ENCODE measurements around the gene VPS13D.

VPS13D gene

GRCh38 chr1:12412439-12412838 is 182.6 kb downstream of the VPS13D start:
- TF ChIP-seq EZH2 (IDR thresholded peaks at IDR 0.05; ENCODE audit: borderline replicate concordance, low read depth, low read length, severe bottlenecking) (no peak), CTCF (IDR thresholded peaks at IDR 0.05; ENCODE audit: borderline replicate concordance, extremely low read depth, low read length, poor library complexity, severe bottlenecking) (no peak)
- no peak for ATAC-seq (ENCODE audit: insufficient read depth, low read depth)

GRCh38 chr1:12413664-12414410 is 184.0 kb downstream of the VPS13D start:
- H3K27me3 ChIP-seq (ENCODE audit: insufficient read depth, low read length, poor library complexity): no peaks in the 10 kb centered on the region
- TF ChIP-seq EZH2 (IDR thresholded peaks at IDR 0.05; ENCODE audit: borderline replicate concordance, low read depth, low read length, severe bottlenecking) (no peak), CTCF (IDR thresholded peaks at IDR 0.05; ENCODE audit: borderline replicate concordance, extremely low read depth, low read length, poor library complexity, severe bottlenecking) (no peak)
- H3K4me2 ChIP-seq (ENCODE audit: insufficient read depth, low read length): no peak overlapping the region
- no peak overlapping the region for H3K27ac ChIP-seq (ENCODE audit: low read length)
- no peaks in the 10 kb centered on the region for H3K4me1 ChIP-seq (ENCODE audit: insufficient read depth, low read length)
- DNase-seq (no peak), ATAC-seq (ENCODE audit: insufficient read depth, low read depth) (no peak)
- peaks cover 42% of the 10 kb centered on the region for H3K36me3 ChIP-seq (ENCODE audit: insufficient read depth, low read length)
- H3K4me3 ChIP-seq (ENCODE audit: low read depth in 1 of 2, low read length in 2 of 2): no peak overlapping the region
- no peak overlapping the region for H3K9ac ChIP-seq (ENCODE audit: low read depth, low read length)
- H4K20me1 ChIP-seq (ENCODE audit: insufficient read depth, low read length): no peaks in the 10 kb centered on the region
- no peak overlapping the region for H2AFZ ChIP-seq (ENCODE audit: low read depth, low read length)
- H3K9me3 ChIP-seq (ENCODE audit: insufficient read depth, low read length, severe bottlenecking): peaks cover 6% of the 10 kb centered on the region
- no peaks in the 10 kb centered on the region for H3K79me2 ChIP-seq (ENCODE audit: insufficient read depth, low read length)

More at GRCh38 chr1:12412439-12412838, 182.6 kb downstream of the VPS13D start:
- Histone ChIP-seq H3K4me3 (ENCODE audit: low read depth in 1 of 2, low read length in 2 of 2) (no peak overlapping the region), H3K27ac (ENCODE audit: low read length) (no peak overlapping the region), H3K9me3 (ENCODE audit: insufficient read depth, low read length, severe bottlenecking) (peaks cover 6% of the 10 kb centered on the region), H3K4me1 (ENCODE audit: insufficient read depth, low read length) (no peaks in the 10 kb centered on the region), H3K4me2 (ENCODE audit: insufficient read depth, low read length) (no peak overlapping the region), H3K27me3 (ENCODE audit: insufficient read depth, low read length, poor library complexity) (no peaks in the 10 kb centered on the region), H2AFZ (ENCODE audit: low read depth, low read length) (no peak overlapping the region), H3K9ac (ENCODE audit: low read depth, low read length) (no peak overlapping the region), H3K36me3 (ENCODE audit: insufficient read depth, low read length) (peaks cover 46% of the 10 kb centered on the region), H4K20me1 (ENCODE audit: insufficient read depth, low read length) (no peaks in the 10 kb centered on the region), H3K79me2 (ENCODE audit: insufficient read depth, low read length) (no peaks in the 10 kb centered on the region)
- DNase-seq: no peak

GRCh38 chr1:12414444-12415018 is 184.7 kb downstream of the VPS13D start:
- no peak for ATAC-seq (ENCODE audit: insufficient read depth, low read depth)
- TF ChIP-seq EZH2 (IDR thresholded peaks at IDR 0.05; ENCODE audit: borderline replicate concordance, low read depth, low read length, severe bottlenecking) (no peak), CTCF (IDR thresholded peaks at IDR 0.05; ENCODE audit: borderline replicate concordance, extremely low read depth, low read length, poor library complexity, severe bottlenecking) (no peak)
- H3K9me3 ChIP-seq (ENCODE audit: insufficient read depth, low read length, severe bottlenecking): peaks cover 6% of the 10 kb centered on the region
- DNase-seq: no peak
- H3K27ac ChIP-seq (ENCODE audit: low read length): no peak overlapping the region
- peaks cover 45% of the 10 kb centered on the region for H3K36me3 ChIP-seq (ENCODE audit: insufficient read depth, low read length)
- no peak overlapping the region for H3K4me3 ChIP-seq (ENCODE audit: low read depth in 1 of 2, low read length in 2 of 2)
- no peaks in the 10 kb centered on the region for H3K4me1 ChIP-seq (ENCODE audit: insufficient read depth, low read length)
- H3K79me2 ChIP-seq (ENCODE audit: insufficient read depth, low read length): no peaks in the 10 kb centered on the region
- H3K27me3 ChIP-seq (ENCODE audit: insufficient read depth, low read length, poor library complexity): no peaks in the 10 kb centered on the region
- no peaks in the 10 kb centered on the region for H4K20me1 ChIP-seq (ENCODE audit: insufficient read depth, low read length)
- no peak overlapping the region for H3K9ac ChIP-seq (ENCODE audit: low read depth, low read length)
- H3K4me2 ChIP-seq (ENCODE audit: insufficient read depth, low read length): no peak overlapping the region
- no peak overlapping the region for H2AFZ ChIP-seq (ENCODE audit: low read depth, low read length)
